KOPT-K1 (cell line): ENCODE results near the gene RPS19BP1.
"Not testable (repeated sequence)": the region's sequence is repeated elsewhere in the genome, so short reads cannot be mapped to it uniquely, and the experiment has no call there.

ENCODE experiments used
- H3K27ac ChIP-seq: fragments of 200-600 bp; sonication (generic); 2 replicates; pipeline ENCODE4 v1.5.1; 2016; ENCODE audit warnings: antibody characterized with exemption, mild to moderate bottlenecking, low read depth, low read length; ENCODE audit not compliant: poor library complexity, severe bottlenecking
- H3K36me3 ChIP-seq: fragments of 200-600 bp; sonication (generic); 2 replicates; pipeline ENCODE4 v1.5.1; 2017; ENCODE audit warnings: antibody characterized with exemption, mild to moderate bottlenecking, low read length, moderate library complexity; ENCODE audit not compliant: insufficient read depth
- H3K9me3 ChIP-seq: fragments of 200-600 bp; sonication (generic); 2 replicates; pipeline ENCODE4 v1.5.1; 2017; ENCODE audit warnings: antibody characterized with exemption, low read length, mild to moderate bottlenecking; ENCODE audit not compliant: insufficient read depth, poor library complexity, severe bottlenecking

RPS19BP1 gene

GRCh38 chr22:39515266-39516050 lies 17.1 kb downstream of the RPS19BP1 start:
- H3K9me3 ChIP-seq = no peaks in the 10 kb centered on the region
- H3K27ac ChIP-seq = no peak overlapping the region
- peaks cover 77% of the 10 kb centered on the region for H3K36me3 ChIP-seq

- H3K27ac ChIP-seq = no peak overlapping the region
- peaks cover 87% of the 10 kb centered on the region for H3K36me3 ChIP-seq
- H3K9me3 ChIP-seq = no peaks in the 10 kb centered on the region
Observed at GRCh38 chr22:39514373-39514973, 18.1 kb downstream of the RPS19BP1 start.

- no peaks in the 10 kb centered on the region for H3K9me3 ChIP-seq
- H3K36me3 ChIP-seq = peaks cover 93% of the 10 kb centered on the region
- no peak overlapping the region for H3K27ac ChIP-seq
Observed at GRCh38 chr22:39513791-39514190, 18.8 kb downstream of the RPS19BP1 start.

- no peak overlapping the region for H3K27ac ChIP-seq
- peaks cover 99% of the 10 kb centered on the region for H3K36me3 ChIP-seq
- no peaks in the 10 kb centered on the region for H3K9me3 ChIP-seq
Observed at GRCh38 chr22:39512026-39512425, 20.5 kb downstream of the RPS19BP1 start.

- no peak overlapping the region for H3K27ac ChIP-seq
- peaks cover 99% of the 10 kb centered on the region for H3K36me3 ChIP-seq
- H3K9me3 ChIP-seq = no peaks in the 10 kb centered on the region
Observed at GRCh38 chr22:39511226-39511625, 21.3 kb downstream of the RPS19BP1 start.

- Histone ChIP-seq H3K27ac (no peak overlapping the region), H3K36me3 (peaks cover 99% of the 10 kb centered on the region), H3K9me3 (no peaks in the 10 kb centered on the region)
Observed at GRCh38 chr22:39510529-39511149, 21.9 kb downstream of the RPS19BP1 start.

- H3K36me3 ChIP-seq = peaks cover 98% of the 10 kb centered on the region
Observed at GRCh38 chr22:39508393-39508792, 24.2 kb downstream of the RPS19BP1 start.

GRCh38 chr22:39507021-39507420 lies 25.5 kb downstream of the RPS19BP1 start:
- H3K36me3 ChIP-seq = peaks cover 84% of the 10 kb centered on the region
- H3K9me3 ChIP-seq, H3K27ac ChIP-seq: not testable (repeated sequence)

More at GRCh38 chr22:39508393-39508792, 24.2 kb downstream of the RPS19BP1 start:
- H3K9me3 ChIP-seq = no peaks in the 10 kb centered on the region
- no peak overlapping the region for H3K27ac ChIP-seq

GRCh38 chr22:39504071-39504470 lies 28.5 kb downstream of the RPS19BP1 start:
- H3K27ac ChIP-seq = no peak overlapping the region
- H3K9me3 ChIP-seq = no peaks in the 10 kb centered on the region
- peaks cover 54% of the 10 kb centered on the region for H3K36me3 ChIP-seq

GRCh38 chr22:39503630-39504029 lies 28.9 kb downstream of the RPS19BP1 start:
- peak overlapping the region; percentile 65 for H3K27ac ChIP-seq
- peaks cover 50% of the 10 kb centered on the region for H3K36me3 ChIP-seq
- H3K9me3 ChIP-seq = no peaks in the 10 kb centered on the region

- no peaks in the 10 kb centered on the region for H3K9me3 ChIP-seq
- peaks cover 43% of the 10 kb centered on the region for H3K36me3 ChIP-seq
- H3K27ac ChIP-seq = peak overlapping the region; percentile 65
Observed at GRCh38 chr22:39502789-39503409, 29.6 kb downstream of the RPS19BP1 start.

- H3K9me3 ChIP-seq = no peaks in the 10 kb centered on the region
- peaks cover 37% of the 10 kb centered on the region for H3K36me3 ChIP-seq
- peak within 1 kb of the TSS; percentile 65 for H3K27ac ChIP-seq
Observed at GRCh38 chr22:39502109-39502788, 30.3 kb downstream of the RPS19BP1 start, which contains the start of gene MIEF1. Gene MIEF1, plus strand, starts transcription at chr22:39502290. Its CDS starts 9,005 bp downstream, at chr22:39511295.

GRCh38 chr22:39501644-39502108 lies 30.9 kb downstream of the RPS19BP1 start:
- Histone ChIP-seq H3K36me3 (peaks cover 32% of the 10 kb centered on the region), H3K9me3 (no peaks in the 10 kb centered on the region), H3K27ac (peak overlapping the region; percentile 65)

- Histone ChIP-seq H3K36me3 (peaks cover 16% of the 10 kb centered on the region), H3K9me3 (no peaks in the 10 kb centered on the region), H3K27ac (no peak overlapping the region)
Observed at GRCh38 chr22:39500101-39500500, 32.4 kb downstream of the RPS19BP1 start.
